ENCODE results near the gene PTPRN2.

- TF ChIP-seq GATA3 (IDR thresholded peaks at IDR 0.05; ENCODE audit: low read depth, low read length) (no peak), GATA2 (IDR thresholded peaks at IDR 0.05; ENCODE audit: low read depth, low read length) (no peak)
Observed at GRCh38 chr7:157969995-157970394, 617.6 kb downstream of the PTPRN2 start.

Measured in SH-SY5Y (cell line).